GM18870 (cell line): Measurements from ENCODE around the gene SURF6.
"Not testable (repeated sequence)": the region's sequence is repeated elsewhere in the genome, so short reads cannot be mapped to it uniquely, and the experiment has no call there.

Source experiments
- ATAC-seq: cut with Tn5 transposase; IDR thresholded peaks from one replicate; pipeline ENCODE4 v1.9.1; 2021; ENCODE audit warnings: moderate library complexity; ENCODE audit not compliant: unreplicated experiment

Gene SURF6

DNA sequence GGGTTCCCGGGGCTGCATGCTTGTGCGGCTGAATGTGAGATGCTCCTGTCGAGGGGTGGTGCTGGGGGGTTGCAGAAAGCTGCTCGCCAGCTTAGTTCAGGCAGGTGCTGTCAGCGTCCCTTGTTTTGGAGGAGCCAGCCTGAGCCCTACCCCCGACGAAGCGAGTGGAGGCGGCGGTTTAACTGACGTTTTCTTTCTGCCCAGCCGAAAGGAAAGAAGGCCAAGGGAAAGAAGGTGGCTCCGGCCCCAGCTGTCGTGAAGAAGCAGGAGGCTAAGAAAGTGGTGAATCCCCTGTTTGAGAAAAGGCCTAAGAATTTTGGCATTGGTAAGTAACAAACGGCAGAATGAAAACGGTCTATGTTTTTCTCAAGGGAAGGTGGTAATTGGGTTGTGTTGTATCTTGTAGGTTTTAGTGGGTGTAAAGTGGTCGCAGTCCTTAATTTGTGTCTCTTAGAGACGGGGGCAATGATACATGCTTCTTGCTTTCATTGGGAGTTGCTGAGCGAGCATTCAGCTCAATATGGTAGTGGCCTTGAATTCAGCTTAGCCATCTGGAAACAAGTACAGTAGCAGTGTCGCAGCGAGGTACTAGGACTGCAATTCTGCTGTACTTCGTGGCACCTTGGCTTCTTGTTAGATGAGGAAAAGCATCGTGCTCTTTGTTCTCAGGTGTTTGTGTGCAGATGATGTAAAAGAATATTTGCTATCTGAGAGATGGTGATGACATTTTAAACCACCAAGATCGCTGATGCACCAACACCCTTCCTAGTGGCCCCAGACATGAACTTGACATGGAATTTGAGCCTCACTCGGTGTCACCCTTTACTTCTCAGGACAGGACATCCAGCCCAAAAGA, 13.0 kb upstream of the SURF6 start:
- no peak for ATAC-seq

DNA sequence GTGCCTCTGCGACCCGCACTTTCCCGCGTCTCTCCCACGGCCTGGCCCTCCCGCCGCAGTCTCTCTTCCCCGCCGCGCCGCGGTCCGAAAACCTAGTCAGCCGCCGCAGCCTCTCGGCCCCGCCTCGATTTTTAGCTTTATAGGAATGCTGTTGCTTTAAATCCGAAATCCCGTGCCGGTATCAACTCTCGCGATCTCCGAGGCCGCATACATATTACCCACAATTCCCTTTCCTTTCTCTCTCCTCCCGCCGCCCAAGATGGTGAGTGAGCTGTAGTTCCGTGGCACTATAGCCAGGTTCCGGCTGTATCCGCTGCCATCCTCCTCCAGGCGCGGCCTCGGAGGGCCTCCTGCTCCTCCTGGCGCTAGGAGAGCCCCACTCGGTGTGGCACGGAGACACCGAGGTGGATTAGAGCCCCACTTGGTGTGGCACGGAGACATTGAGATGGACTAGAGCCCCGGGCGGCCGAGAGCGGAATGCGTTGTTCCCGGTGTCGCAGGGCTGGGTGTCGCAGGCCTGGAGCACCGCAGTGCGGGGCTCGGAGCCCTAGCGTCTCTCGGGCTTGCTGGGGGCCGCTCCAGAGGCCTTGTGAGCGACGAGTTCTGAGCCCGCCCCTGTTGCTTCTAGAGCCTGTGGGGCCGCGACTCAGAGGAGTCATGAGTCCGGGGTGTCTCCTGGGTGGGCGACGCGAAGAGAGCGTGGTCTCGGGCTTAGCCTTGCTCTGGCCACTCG, 12.2 kb upstream of the SURF6 start, which contains the start of the genes MED22 and RPL7A:
TSS of gene MED22 (minus strand) at position 147 of the 733 bp plus-strand sequence. CDS start 1,469 bp downstream, outside the sequence.
TSS of gene RPL7A (plus strand) at position 234 of the 733 bp plus-strand sequence. CDS start at position 260, 26 bp downstream.
- peak; percentile 82 for ATAC-seq

DNA sequence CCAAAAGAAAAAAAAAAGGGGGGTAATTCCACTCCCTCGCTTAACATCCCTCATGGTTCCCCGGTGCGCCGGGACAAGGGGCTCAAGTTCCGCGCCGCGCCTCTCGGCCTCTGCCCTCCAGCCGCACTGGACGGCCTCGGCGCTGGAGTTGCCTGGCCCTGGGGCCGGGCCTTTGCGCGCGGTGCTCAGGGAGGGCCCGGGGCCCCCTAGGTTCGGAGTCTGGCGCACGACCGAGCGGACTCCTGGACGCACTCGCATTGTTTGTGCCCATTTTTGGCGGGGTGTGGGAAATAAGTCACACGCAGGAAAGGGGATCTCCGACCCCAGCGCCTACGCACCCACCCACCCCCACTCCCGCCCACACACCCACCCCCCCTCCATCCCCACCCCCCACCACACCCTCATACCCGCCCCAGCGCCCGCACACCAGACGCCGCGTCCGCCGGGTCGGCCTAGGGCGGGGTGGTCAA, 11.6 kb upstream of the SURF6 start:
- ATAC-seq: peak; percentile 10

DNA sequence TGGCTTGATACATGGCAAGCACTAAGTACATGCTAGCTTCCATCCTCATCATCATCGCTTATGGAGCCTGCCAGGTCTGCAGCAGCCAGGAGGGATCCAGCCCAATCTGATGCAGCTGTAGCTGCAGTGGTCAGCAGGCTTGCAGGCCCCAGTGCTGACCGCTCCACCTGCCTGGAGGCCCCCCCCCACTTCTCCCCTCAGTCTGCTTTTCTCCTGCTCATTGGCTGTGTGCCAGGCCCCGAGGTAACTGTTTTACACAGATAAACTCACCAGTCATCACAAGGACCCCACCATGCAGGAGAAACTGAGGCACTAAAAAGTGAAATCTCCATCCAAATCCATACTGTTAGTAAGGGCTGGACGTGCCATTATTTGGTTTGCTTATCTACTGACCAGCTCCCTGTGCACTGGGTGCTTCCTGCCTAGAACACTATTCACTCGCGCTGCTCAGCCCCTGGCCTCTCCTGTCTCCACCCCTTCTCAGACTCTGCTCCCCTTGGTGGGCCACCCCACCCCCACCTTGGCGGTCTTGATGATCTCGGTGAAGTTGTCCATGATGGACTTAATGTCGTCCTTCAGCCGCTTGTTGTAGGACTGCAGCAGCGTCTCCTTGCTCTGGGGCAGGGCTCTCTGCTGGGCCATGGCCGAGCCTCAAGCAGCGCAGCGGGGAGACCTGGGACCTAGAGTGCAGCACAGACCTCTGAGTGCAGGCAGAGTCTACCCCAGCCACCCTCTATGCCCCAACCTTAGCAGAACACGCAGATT, 10.2 kb upstream of the SURF6 start:
- no peak for ATAC-seq

DNA sequence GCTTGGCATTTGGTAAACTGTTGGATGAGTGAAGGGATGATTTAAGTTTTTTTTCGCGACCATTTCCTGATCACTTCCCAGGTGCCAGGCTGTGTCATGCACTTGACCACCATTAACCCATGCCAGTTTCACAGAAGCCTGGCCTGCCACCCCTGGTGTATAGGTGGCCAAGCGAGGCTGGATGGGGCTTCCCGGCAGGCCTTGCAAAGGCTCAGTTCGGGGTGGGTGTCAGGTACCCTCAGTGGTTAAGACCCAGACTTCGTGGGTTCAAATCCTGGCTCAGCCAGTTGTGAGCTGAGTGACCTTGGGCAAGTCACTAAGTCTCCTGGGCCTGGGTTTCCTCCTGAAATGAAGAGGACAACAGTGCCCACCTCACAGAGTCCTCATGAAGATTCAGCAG, 9.6 kb upstream of the SURF6 start:
- ATAC-seq: no peak

DNA sequence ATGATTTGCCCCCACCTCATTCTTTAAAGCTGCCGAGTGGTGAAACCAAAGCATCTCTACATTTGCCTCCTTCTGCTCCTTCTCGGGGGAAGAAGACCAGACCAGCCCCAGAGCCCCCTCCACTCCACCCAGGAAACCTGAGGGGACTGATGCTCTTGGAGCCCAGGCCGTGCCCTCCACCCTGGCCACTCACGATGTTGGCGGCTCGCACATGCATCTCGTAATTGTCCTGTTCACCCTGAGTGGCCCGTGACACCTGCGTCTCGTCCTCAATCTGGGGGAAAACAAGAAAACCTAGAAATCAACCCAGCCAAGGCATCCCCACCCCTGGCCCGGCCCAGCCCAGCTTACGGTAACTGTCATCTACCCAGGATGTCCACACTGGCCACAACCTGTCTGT, 9.0 kb upstream of the SURF6 start:
- ATAC-seq: no peak

DNA sequence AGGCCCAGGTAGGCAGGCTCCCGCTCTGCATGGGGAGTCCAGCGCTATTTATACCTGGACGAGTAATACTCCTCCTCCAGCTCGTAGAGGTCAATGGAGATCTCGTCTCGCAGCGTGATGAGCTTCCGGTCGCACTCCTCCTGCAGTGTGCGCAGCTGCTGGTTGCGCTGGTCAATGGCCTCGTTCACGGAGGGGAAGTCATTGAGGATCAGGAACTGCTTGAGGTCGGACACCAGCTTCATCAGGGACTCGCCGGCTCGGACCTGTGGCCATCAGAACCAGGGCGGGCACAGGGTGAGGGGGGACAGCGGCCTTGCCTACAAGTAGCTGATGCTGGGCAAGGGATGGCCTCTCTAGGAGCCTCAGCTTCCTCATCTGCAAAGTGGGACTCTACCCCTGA, 8.1 kb upstream of the SURF6 start:
- no peak for ATAC-seq

DNA sequence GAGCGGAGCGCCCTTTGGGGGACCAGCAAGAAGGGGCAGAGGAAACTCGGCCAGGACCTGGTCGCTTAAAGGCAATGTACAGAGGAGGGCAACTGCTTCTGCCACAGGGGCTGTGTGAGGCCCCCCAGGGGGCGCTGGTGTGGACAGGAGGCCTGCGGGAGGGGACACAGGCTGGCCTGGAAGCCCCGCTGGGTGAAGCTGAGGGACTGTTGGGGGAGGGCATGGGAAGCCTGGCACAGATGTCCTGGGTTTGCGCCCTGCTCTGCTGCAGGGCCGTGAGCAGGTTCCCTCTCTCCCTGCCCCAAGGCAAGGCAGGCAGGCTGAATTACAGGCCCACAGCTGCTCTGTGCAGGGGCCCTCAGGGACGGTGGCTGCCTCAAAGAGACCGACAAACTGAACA, 6.6 kb upstream of the SURF6 start:
- ATAC-seq: no peak

DNA sequence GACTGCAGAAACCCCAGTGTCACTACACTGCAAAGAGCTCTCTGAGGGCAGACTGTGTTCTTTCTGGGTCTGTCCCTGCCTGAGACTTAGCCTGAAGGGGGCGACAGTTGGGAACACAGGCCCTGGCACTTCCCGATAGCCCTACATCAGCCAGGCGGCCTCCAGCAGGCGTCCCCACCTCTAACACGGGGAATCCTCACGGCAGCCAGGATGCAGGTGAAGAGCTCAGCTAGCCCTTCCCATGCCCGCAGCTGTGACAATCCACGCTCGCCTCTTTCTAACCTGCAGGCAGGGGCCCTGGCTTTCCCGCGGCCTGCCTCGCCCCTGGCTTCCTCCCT, 6.0 kb upstream of the SURF6 start:
- no peak for ATAC-seq

DNA sequence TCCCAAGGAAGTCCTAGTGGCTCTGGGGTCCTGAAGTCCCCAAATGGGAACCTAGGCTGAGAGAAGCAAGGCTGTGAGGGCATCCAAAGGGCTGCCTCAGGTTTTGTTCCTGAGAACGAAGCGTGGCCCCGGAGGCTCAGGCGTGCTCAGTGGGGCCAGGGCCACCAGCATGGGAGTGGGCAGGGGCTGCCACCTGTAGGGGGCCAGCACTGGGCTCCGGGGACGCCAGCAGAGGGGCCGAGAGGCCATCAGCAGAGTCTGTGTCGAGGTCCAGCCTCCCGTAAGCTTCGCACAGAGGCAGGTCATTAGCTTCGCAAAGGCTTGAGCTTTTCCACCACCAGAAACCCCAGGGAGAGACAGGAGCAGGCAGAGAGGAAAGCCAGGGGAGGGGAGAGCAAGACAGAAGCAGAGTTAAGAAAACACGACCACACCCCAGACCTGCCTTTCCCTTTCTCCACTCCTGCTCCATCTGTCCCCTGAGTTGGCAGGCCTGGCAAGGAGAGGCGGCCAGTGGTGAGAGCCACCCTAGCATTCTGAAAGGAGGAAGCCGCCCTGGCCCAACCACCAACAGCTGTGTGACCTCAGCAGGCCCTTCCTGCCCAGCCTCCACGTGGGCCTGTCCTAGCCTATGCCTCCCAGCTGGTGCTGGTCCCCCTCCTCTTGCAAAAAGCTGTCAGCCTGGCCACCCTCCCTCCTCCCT, 5.5 kb upstream of the SURF6 start:
- ATAC-seq: no peak

DNA sequence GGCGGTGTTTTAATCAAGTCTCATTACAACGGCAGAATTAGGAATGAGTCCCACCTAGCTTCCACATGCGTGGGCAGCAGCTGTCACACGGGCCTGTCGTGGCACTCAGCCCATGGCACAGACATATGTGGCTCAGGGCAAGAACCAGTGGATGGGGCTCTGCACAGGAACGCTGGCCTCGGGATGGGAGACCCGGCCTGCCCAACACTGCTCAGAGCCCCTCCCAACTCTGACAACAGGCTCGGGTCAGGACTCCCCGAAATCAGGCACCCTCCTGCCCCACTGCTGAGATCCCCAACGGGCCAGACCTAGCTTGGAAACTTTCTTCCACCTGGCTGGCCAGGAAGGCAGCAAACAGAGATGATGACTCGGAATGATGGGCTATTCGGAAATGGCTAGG, 4.9 kb upstream of the SURF6 start:
- no peak for ATAC-seq

DNA sequence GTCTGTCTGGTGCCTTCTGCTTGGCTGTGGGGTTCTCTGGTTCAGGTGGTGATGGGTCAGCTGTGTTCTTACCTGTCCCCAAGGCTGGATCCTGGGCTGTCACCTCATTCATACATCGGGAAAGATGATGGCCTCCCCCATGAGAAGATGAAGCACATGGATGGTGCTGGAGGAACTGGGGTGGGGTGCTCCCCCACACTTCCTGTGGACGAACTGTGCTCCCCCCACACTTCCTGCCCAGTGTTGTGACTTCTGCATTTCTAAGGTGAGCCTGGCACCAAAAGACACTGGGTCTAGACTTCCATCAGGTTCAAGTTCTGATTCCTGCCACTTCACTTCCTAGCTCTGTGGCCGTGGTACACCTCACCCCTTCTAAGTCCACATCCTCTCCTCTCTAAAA, 4.3 kb upstream of the SURF6 start:
- ATAC-seq: no peak

DNA sequence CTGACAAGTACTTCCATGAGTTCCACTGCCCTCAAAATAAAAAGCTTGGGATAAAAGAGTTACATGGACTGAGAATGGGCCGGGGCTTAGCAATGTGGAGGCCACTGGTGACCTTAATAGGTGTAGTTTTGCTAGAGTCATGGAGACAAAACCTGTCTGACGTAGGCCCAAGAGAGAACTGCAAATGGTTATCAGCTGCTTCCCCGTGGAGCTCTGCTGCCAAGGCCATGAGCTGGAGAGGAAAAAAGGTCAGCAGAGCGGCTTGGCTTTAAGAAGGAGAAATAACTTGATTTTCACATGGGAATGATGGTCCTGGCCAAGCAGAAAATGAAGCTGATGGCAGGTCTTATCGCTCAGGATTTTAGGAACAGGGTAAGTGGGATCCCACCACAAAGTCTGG, 3.7 kb upstream of the SURF6 start:
- ATAC-seq: no peak

DNA sequence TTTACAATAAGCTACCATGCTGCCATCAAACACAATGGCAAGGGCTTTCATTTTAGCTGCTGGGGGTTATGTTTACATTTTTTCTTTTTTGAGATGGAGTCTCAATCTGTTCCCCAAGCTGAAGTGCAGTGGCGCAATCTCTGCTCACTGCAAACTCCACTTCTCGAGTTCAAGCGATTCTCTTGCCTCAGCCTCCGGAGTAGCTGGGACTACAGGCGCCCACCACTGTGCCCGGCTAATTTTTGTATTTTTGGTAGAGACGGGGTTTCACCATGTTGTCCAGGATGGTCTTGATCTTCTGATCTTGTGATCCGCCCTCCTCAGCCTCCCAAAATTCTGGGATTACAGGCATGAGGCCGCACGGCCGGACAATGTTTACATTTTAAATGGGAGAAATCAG, 1.1 kb downstream of the SURF6 start:
- ATAC-seq: not testable (repeated sequence)

DNA sequence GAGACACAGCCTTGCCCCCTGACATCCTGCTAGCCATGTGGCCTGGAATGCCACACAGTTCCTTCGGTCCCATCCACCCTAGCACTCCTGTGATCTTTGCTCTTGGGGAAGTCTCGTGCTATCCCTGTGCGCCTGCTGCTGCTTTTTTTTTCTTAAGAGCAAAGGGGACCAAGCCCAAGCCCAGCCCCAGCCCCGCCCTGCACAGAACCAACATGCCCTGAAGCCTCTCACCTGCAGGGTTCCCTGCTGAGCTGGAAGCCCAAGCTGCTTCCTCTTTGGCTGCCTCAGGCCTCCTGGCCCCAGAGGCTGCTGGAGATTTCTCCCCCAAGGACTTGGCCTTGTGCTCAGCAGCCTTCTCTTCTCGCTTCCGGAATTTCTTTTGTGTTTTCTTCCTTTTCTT, 1.8 kb downstream of the SURF6 start:
- no peak for ATAC-seq

DNA sequence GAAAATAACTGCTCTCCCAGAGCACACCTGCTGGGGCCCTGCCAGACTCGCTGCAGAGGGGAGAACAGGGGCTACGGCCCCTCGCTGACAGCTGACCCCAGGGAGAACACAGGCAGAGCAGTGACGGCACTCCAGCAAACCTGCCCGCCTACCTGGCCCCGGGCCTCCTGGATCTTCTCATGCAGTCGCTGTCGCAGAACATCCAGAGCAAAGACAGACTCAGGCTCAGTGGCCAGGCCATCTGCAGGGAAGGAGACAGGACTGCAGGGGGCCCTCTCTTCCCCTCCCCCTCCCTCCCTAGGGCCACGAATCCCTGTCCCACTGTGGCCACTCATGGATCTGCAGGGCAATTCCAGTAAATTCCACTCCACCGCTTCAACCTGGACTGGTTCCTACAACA, 2.4 kb downstream of the SURF6 start:
- ATAC-seq: no peak

DNA sequence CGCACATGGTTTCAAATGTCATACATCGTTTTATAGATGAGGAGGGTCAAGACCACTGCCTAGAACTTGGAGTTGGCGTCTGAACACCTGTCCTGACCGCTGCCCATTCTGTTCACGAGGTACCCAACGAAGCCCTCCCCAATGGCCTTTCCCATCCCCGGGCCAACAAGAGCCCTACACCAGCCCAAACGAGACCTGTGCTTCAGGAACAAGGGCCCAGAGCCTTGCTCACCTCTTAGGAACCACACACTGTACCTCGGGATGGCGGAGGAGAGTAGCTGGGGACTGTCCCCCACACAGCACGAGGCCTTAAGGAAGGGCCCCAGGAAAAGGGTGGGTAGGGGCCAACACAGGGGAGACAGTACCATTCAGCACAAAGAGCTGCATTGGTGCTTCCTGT, 3.0 kb downstream of the SURF6 start:
- no peak for ATAC-seq

DNA sequence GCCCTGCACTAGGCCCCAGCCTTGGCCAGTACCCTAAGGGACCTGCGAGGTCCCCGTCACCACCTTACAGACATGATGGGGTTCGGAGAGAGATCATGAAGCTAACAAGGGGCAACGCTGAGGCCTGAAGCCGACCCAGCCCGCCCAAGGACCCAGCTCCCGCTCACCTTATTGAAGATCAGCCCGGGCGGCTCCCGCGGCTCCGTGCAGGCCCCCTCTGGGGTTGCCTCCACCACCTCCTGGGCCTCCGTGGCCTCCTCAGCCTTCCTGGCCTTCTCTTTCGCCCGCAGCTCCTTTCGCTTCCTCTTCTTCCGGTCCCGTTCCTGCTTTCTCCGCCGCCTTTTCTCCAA, 3.6 kb downstream of the SURF6 start:
- ATAC-seq: no peak

DNA sequence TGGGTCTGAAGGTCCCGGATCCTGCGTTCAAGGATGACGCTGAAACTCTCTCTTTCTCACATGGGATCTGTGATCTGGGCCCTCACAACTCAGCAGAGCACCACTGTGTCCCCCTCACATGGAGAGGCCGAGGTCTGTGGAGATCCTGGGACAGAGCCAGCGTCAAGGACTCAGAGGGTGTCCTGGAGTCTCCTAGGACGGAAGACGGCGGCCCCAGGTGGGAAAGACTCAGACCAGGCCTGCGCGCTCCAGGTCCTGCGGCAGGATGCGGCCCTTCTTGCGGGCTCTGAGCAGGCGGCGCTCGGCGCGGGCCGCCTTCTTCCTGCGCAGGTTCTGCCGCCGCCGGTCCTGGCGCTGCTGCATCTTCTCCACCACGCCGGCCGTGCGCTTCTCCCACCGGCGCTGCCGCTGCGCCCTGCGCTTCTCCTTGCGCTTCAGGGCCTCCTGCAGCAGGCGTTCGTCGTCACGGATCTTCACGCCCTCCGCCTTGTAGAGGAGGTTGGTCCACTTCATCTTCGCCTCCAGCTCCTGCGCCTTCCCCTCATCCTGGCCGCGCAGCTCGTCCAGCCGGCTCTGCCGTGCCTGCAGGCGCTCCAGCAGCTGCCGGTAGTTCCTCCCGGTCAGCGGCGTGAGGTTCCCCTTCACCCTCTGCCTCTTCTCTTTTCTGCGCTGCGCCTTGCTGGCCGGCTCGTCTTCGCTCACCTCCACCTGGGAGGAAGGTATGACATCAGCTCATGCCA, 4.2 kb downstream of the SURF6 start:
- no peak for ATAC-seq

DNA sequence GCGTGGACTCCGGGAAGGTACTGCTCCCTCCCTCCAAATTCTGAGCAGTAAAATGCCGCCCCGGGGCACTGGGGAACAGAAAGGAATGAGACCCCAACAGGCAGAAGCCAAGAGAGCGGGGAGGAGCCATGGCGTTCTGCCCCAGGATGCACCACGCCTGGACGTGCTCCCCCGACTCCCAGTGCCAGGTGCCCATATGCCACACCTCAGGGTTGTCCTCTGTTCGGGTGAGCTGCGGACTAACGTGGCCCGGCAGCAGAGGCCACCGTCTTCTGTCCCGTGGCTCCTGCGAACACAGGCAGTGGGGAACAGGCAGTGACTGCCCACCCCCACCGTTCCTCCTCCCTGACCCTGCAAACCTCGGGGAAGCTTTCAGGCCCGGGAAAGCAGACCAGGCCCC, 4.8 kb downstream of the SURF6 start:
- ATAC-seq: no peak
